Activated naive CD8-positive, alpha-beta T cell treated with anti-CD3 and anti-CD28 coated beads, Interleukin-2, amount 50 U/mL, for 24 hours (primary cell): ENCODE measurements around the gene FAM169A.

Source experiments
- ATAC-seq: fragments of 150-1000 bp; cut with Tn5 transposase; one replicate; pipeline ENCODE4 v1.10.0; 2021
- DNase-seq: peaks from one replicate; pipeline ENCODE4 v3.0.0; 2021
- H3K27ac Mint-ChIP-seq: one replicate; pipeline ENCODE4 v1.8.0; 2021; ENCODE audit warnings: mild to moderate bottlenecking, mixed read lengths
- H3K27me3 Mint-ChIP-seq: one replicate; pipeline ENCODE4 v1.8.0; 2021; ENCODE audit warnings: mixed read lengths
- H3K36me3 Mint-ChIP-seq: one replicate; pipeline ENCODE4 v1.8.0; 2021; ENCODE audit warnings: low read depth, mixed read lengths
- H3K4me1 Mint-ChIP-seq: one replicate; pipeline ENCODE4 v1.8.0; 2021; ENCODE audit warnings: mixed read lengths
- H3K4me3 Mint-ChIP-seq: one replicate; pipeline ENCODE4 v1.8.0; 2021; ENCODE audit warnings: mild to moderate bottlenecking, moderate library complexity, mixed read lengths
- H3K9me3 Mint-ChIP-seq: one replicate; pipeline ENCODE4 v1.8.0; 2021; ENCODE audit warnings: mixed read lengths

The FAM169A gene

GRCh38 chr5:74851684-74852353 lies 14.4 kb downstream of the FAM169A start:
- H3K4me3 Mint-ChIP-seq, result peak overlapping the region; percentile 62
- H3K9me3 Mint-ChIP-seq, result peaks cover 10% of the 10 kb centered on the region
- H3K36me3 Mint-ChIP-seq, result peaks cover 12% of the 10 kb centered on the region
- no peaks in the 10 kb centered on the region for H3K27me3 Mint-ChIP-seq
- H3K27ac Mint-ChIP-seq, result peak overlapping the region; percentile 75
- no peak for ATAC-seq
- H3K4me1 Mint-ChIP-seq, result peaks cover 44% of the 10 kb centered on the region
- DNase-seq, result no peak

- peaks cover 7% of the 10 kb centered on the region for H3K36me3 Mint-ChIP-seq
- no peak overlapping the region for H3K4me3 Mint-ChIP-seq
- H3K27ac Mint-ChIP-seq, result peak overlapping the region; percentile 75
- H3K4me1 Mint-ChIP-seq, result peaks cover 46% of the 10 kb centered on the region
- DNase-seq, result no peak
- no peaks in the 10 kb centered on the region for H3K27me3 Mint-ChIP-seq
- H3K9me3 Mint-ChIP-seq, result peaks cover 9% of the 10 kb centered on the region
- no peak for ATAC-seq
Observed at GRCh38 chr5:74850789-74851425, 15.3 kb downstream of the FAM169A start.

GRCh38 chr5:74850030-74850429 lies 16.2 kb downstream of the FAM169A start:
- peaks cover 4% of the 10 kb centered on the region for H3K36me3 Mint-ChIP-seq
- peaks cover 5% of the 10 kb centered on the region for H3K9me3 Mint-ChIP-seq
- no peak for ATAC-seq
- no peak overlapping the region for H3K27ac Mint-ChIP-seq
- H3K4me1 Mint-ChIP-seq, result peaks cover 47% of the 10 kb centered on the region
- DNase-seq, result no peak
- no peak overlapping the region for H3K4me3 Mint-ChIP-seq
- no peaks in the 10 kb centered on the region for H3K27me3 Mint-ChIP-seq

- Mint-ChIP-seq H3K9me3 (no peaks in the 10 kb centered on the region), H3K27ac (no peak overlapping the region), H3K36me3 (no peaks in the 10 kb centered on the region), H3K27me3 (no peaks in the 10 kb centered on the region), H3K4me1 (peaks cover 52% of the 10 kb centered on the region), H3K4me3 (no peak overlapping the region)
- ATAC-seq (no peak), DNase-seq (no peak)
Observed at GRCh38 chr5:74848553-74849025, 17.6 kb downstream of the FAM169A start.

DNA sequence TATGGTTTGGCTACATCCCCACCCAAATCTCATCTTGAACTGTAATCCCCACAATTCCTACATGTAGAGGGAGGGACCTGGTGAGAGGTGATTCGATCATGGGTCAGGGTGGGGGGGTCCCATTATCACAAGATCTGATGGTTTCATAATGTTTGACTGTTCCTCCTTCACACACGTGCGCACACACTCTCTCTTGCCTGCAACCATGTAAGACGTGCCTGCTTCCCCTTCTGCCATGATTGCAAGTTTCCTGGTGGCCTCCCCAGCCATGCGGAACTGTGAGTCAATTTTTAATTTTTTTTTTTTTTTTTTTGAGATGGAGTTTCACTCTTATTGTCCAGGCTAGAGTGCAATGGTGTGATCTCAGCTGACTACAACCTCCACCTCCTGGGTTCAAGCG lies 27.0 kb downstream of the FAM169A start:
- Mint-ChIP-seq H3K27ac (no peak overlapping the region), H3K4me1 (peaks cover 16% of the 10 kb centered on the region), H3K36me3 (peaks cover 24% of the 10 kb centered on the region), H3K4me3 (no peak overlapping the region), H3K27me3 (no peaks in the 10 kb centered on the region), H3K9me3 (no peaks in the 10 kb centered on the region)
- DNase-seq, result no peak
- no peak for ATAC-seq

DNA sequence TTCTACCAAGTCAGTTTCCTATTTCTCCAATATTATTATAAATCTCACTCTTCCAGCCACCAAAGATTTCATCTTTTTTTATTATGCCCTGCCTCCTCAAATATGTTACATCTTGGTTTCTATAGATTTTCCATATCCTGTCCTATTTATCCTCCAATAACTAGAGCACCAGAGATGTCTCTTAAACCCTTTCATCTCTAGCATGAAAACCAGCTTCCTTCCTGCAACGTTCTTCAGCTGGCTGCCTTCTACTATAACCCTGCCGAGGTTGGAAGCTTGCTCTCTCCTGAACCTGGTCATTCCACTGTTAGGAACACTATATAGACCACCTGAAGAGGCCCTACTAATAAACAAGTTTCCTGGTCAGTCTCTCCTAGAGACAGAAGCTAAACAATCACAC lies 27.9 kb downstream of the FAM169A start:
- H3K36me3 Mint-ChIP-seq, result peaks cover 24% of the 10 kb centered on the region

DNA sequence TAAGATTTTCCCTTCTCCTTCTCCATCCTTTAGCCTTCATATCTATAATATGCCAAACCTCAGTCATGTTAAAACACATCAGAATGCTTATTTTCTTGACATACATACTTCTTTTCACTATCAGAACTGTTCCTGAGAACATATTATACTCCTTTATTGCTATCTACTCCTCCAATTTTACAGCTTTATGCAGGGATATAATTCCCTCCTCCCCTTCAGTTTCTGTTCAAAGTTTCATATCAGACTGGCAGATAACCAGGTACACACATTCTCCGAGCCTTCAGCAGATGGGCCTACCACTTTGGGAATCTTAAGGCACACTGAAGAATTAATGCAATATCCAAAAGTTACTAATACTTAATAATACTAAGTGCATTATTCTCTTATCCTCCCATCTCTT lies 29.1 kb downstream of the FAM169A start:
- H3K9me3 Mint-ChIP-seq, result no peaks in the 10 kb centered on the region
- no peak overlapping the region for H3K4me3 Mint-ChIP-seq
- DNase-seq, result no peak
- H3K4me1 Mint-ChIP-seq, result peaks cover 8% of the 10 kb centered on the region
- peaks cover 24% of the 10 kb centered on the region for H3K36me3 Mint-ChIP-seq
- no peak overlapping the region for H3K27ac Mint-ChIP-seq
- ATAC-seq, result no peak
- H3K27me3 Mint-ChIP-seq, result no peaks in the 10 kb centered on the region

More for the DNA sequence above, 27.9 kb downstream of the FAM169A start:
- no peak overlapping the region for H3K4me3 Mint-ChIP-seq
- ATAC-seq (no peak), DNase-seq (no peak)
- no peak overlapping the region for H3K27ac Mint-ChIP-seq
- no peaks in the 10 kb centered on the region for H3K27me3 Mint-ChIP-seq
- no peaks in the 10 kb centered on the region for H3K9me3 Mint-ChIP-seq
- peaks cover 8% of the 10 kb centered on the region for H3K4me1 Mint-ChIP-seq

- Mint-ChIP-seq H3K4me1 (peaks cover 5% of the 10 kb centered on the region), H3K9me3 (no peaks in the 10 kb centered on the region), H3K27ac (no peak overlapping the region), H3K4me3 (no peak overlapping the region), H3K36me3 (peaks cover 24% of the 10 kb centered on the region), H3K27me3 (no peaks in the 10 kb centered on the region)
- ATAC-seq (no peak), DNase-seq (no peak)
Observed at GRCh38 chr5:74833537-74834266, 32.5 kb downstream of the FAM169A start.

DNA sequence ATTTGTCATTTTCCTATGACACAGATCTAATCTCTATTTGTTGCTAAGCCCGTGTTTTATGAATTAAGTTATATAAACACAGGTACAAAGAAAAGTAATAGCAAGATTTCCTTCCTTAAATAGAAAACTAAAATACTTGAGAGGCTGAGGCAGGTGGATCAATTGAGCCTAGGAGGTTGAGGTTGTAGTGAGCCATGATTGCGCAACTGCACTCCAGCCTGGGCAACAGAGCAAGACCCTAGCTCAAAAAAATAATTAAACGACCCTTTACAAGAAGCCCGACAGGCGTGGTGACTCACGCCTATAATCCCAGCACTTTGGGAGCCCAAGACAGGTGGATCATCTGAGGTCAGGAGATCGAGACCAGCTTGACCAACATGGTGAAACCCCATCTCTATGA lies 36.8 kb downstream of the FAM169A start:
- H3K9me3 Mint-ChIP-seq, result no peaks in the 10 kb centered on the region
- H3K27ac Mint-ChIP-seq, result no peak overlapping the region
- H3K27me3 Mint-ChIP-seq, result no peaks in the 10 kb centered on the region
- ATAC-seq (no peak), DNase-seq (no peak)
- no peak overlapping the region for H3K4me3 Mint-ChIP-seq
- peaks cover 8% of the 10 kb centered on the region for H3K36me3 Mint-ChIP-seq
- no peaks in the 10 kb centered on the region for H3K4me1 Mint-ChIP-seq

GRCh38 chr5:74822288-74822687 lies 43.9 kb downstream of the FAM169A start:
- no peak for ATAC-seq
- peaks cover 4% of the 10 kb centered on the region for H3K36me3 Mint-ChIP-seq
- no peak overlapping the region for H3K4me3 Mint-ChIP-seq
- no peak overlapping the region for H3K27ac Mint-ChIP-seq
- H3K27me3 Mint-ChIP-seq, result no peaks in the 10 kb centered on the region
- no peaks in the 10 kb centered on the region for H3K9me3 Mint-ChIP-seq
- DNase-seq, result no peak
- peaks cover 2% of the 10 kb centered on the region for H3K4me1 Mint-ChIP-seq

DNA sequence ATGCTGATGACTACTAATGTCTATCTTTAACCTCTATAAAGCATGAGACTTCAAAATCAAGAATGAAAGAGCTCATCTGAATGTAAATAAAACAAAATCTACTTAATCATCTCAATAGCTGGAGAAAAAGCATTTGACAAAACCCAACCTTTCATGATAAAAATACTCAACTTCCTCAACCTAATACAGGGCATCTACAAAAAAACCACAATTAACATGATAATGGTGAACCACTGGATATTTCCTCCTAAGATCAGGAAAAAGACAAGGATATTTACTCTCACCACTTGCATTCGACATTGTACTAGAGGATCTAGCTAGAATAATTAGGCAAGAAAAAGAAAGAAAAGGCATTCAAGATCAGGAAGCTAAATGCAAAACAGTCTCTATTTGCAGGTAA lies 49.3 kb downstream of the FAM169A start:
- Mint-ChIP-seq H3K36me3 (peaks cover 15% of the 10 kb centered on the region), H3K27me3 (no peaks in the 10 kb centered on the region), H3K27ac (no peak overlapping the region), H3K4me1 (peaks cover 11% of the 10 kb centered on the region), H3K9me3 (no peaks in the 10 kb centered on the region), H3K4me3 (no peak overlapping the region)
- DNase-seq (no peak), ATAC-seq (no peak)

DNA sequence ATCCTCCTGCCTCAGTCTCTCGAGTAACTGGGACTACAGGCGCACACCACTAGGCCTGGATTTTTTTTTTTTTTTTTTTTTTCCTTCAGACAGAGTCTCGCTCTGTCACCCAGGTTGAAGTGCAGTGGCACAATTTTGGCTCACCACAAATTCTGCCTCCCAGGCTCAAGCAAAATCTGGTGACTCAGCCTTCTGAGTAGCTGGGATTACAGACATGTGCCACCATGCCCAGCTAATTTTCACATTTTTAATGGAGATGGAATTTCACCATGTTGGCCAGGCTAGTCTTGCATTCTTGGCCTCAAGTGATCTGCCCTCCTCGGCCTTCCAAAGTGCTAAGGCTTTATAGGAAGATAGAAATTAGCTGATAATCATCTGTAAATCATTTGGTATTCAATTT lies 55.3 kb downstream of the FAM169A start:
- Mint-ChIP-seq H3K27me3 (no peaks in the 10 kb centered on the region), H3K4me3 (no peak overlapping the region), H3K4me1 (no peaks in the 10 kb centered on the region), H3K36me3 (peaks cover 13% of the 10 kb centered on the region), H3K27ac (no peak overlapping the region), H3K9me3 (no peaks in the 10 kb centered on the region)
- ATAC-seq (no peak), DNase-seq (no peak)

DNA sequence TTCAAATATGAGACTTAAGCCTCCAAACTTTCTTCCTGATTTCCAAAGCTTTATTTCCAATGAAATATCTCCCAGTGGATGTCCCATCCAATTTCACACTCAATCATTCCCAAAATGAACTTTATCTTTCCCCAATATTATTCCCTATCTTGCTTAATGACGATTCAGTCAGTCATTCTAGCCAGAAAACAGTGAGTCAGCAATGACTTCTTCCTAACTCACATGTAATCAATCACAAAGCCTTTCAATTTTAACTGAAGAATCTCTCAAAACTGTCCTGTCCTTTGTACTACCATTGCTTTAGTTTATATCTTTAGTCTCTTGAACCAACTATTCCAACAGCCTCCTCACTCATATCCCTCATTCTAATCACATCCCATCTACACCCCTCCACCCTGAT lies 64.2 kb downstream of the FAM169A start:
- no peak overlapping the region for H3K27ac Mint-ChIP-seq
- no peak overlapping the region for H3K4me3 Mint-ChIP-seq
- H3K27me3 Mint-ChIP-seq, result no peaks in the 10 kb centered on the region
- no peak for ATAC-seq
- H3K36me3 Mint-ChIP-seq, result peaks cover 15% of the 10 kb centered on the region
- no peaks in the 10 kb centered on the region for H3K4me1 Mint-ChIP-seq
- no peaks in the 10 kb centered on the region for H3K9me3 Mint-ChIP-seq
- no peak for DNase-seq

- Mint-ChIP-seq H3K4me1 (no peaks in the 10 kb centered on the region), H3K27me3 (no peaks in the 10 kb centered on the region), H3K4me3 (no peak overlapping the region), H3K27ac (no peak overlapping the region), H3K9me3 (no peaks in the 10 kb centered on the region), H3K36me3 (peaks cover 15% of the 10 kb centered on the region)
- DNase-seq, result no peak
- no peak for ATAC-seq
Observed at GRCh38 chr5:74801197-74801596, 65.0 kb downstream of the FAM169A start.
